ENCODE measurements around the gene CREB3L2.

Gene CREB3L2

GRCh38 chr7:137966641-137967142 lies 35.2 kb downstream of the CREB3L2 start:
- no peak for DNase-seq

- DNase-seq: no peak
Measured at GRCh38 chr7:137965942-137966640, 35.8 kb downstream of the CREB3L2 start.

- no peak for DNase-seq
Measured at GRCh38 chr7:137964824-137965545, 36.9 kb downstream of the CREB3L2 start.

GRCh38 chr7:137962875-137963507 lies 38.9 kb downstream of the CREB3L2 start:
- DNase-seq: no peak

GRCh38 chr7:137962491-137962874 lies 39.4 kb downstream of the CREB3L2 start:
- no peak for DNase-seq

- no peak for DNase-seq
Measured at GRCh38 chr7:137961200-137962177, 40.4 kb downstream of the CREB3L2 start.

- no peak for DNase-seq
Measured at GRCh38 chr7:137960020-137960419, 41.9 kb downstream of the CREB3L2 start.

GRCh38 chr7:137958470-137959431 lies 43.1 kb downstream of the CREB3L2 start:
- DNase-seq: no peak

GRCh38 chr7:137957887-137958286 lies 44.0 kb downstream of the CREB3L2 start:
- no peak for DNase-seq

GRCh38 chr7:137956591-137956990 lies 45.3 kb downstream of the CREB3L2 start:
- DNase-seq: no peak

- DNase-seq: no peak
Measured at GRCh38 chr7:137956183-137956582, 45.7 kb downstream of the CREB3L2 start.

- DNase-seq: no peak
Measured at GRCh38 chr7:137954614-137955013, 47.3 kb downstream of the CREB3L2 start.

- DNase-seq: no peak
Measured at GRCh38 chr7:137953665-137954470, 48.0 kb downstream of the CREB3L2 start.

GRCh38 chr7:137953043-137953664 lies 48.7 kb downstream of the CREB3L2 start:
- DNase-seq: no peak

- no peak for DNase-seq
Measured at GRCh38 chr7:137952426-137952805, 49.5 kb downstream of the CREB3L2 start.

- DNase-seq: no peak
Measured at GRCh38 chr7:137951700-137952425, 50.0 kb downstream of the CREB3L2 start.

GRCh38 chr7:137950967-137951366 lies 50.9 kb downstream of the CREB3L2 start:
- DNase-seq: no peak

- no peak for DNase-seq
Measured at GRCh38 chr7:137950263-137950621, 51.6 kb downstream of the CREB3L2 start.

All from NCI-H1048 (cell line).